CD4-positive, alpha-beta T cell (primary cell): ENCODE data around the gene PRRC2B. TPM values are rescaled to one million over a fixed set of nuclear protein-coding genes. Genes with fewer than 3 reads are reported as not detected.

ENCODE experiments used
- ATAC-seq: fragments of 200-7000 bp; cut with Tn5 transposase; one replicate; pipeline ENCODE4 v1.10.0; 2022; ENCODE audit warnings: mild to moderate bottlenecking; ENCODE audit not compliant: poor library complexity
- CTCF ChIA-PET: fragments of 350-600 bp; sonication (Branson Sonifier 250); formaldehyde crosslinking; loops from one replicate; lab custom pipeline; 2021; ENCODE audit warnings: antibody characterized with exemption, inconsistent platforms; lab: Charles Lee
- POLR2A ChIA-PET: fragments of 350-600 bp; sonication (Branson Sonifier 250); formaldehyde crosslinking; loops from one replicate; lab custom pipeline; 2021; ENCODE audit warnings: antibody characterized with exemption, inconsistent platforms; lab: Charles Lee
- DNase-seq, 14 experiments: peaks; one replicate each; pipeline ENCODE4 v3.0.0-alpha.2; 2013 to 2020; ENCODE audit warnings: mixed read lengths in 2 of 14
- H3K27ac ChIP-seq, 2 donors: one replicate each; pipeline versions ENCODE4 v1.5.1 to v1.7.0; 2013; ENCODE audit warnings: low read length in 2 of 2, low read depth in 1 of 2, mild to moderate bottlenecking in 1 of 2
- H3K27me3 ChIP-seq, 2 experiments: 1 replicate in 1 of 2; 2 replicates in 1 of 2; pipeline versions ENCODE4 v1.6.1 to v1.7.0; 2013; ENCODE audit warnings: low read length in 2 of 2, control low read depth in 1 of 2, mild to moderate bottlenecking in 1 of 2, moderate library complexity in 1 of 2; ENCODE audit not compliant: insufficient read depth in 2 of 2, control insufficient read depth in 1 of 2
- H3K36me3 ChIP-seq: one replicate; pipeline ENCODE4 v1.6.1; 2013; ENCODE audit warnings: low read length, control low read depth; ENCODE audit not compliant: insufficient read depth
- H3K4me1 ChIP-seq: one replicate; pipeline ENCODE4 v1.6.1; 2013; ENCODE audit warnings: low read length, control low read depth; ENCODE audit not compliant: insufficient read depth
- H3K4me3 ChIP-seq: one replicate; pipeline ENCODE4 v1.5.1; 2013; ENCODE audit warnings: mild to moderate bottlenecking, low read length, moderate library complexity
- H3K9me3 ChIP-seq, 2 experiments: 1 replicate in 1 of 2; 2 replicates in 1 of 2; pipeline versions ENCODE4 v1.6.1 to v1.7.0; 2013; ENCODE audit warnings: low read length in 2 of 2, mild to moderate bottlenecking in 2 of 2, control low read depth in 1 of 2, moderate library complexity in 1 of 2; ENCODE audit not compliant: control insufficient read depth in 1 of 2, insufficient read depth in 1 of 2
- H3K27ac Mint-ChIP-seq: one replicate; pipeline ENCODE4 v1.8.0; 2020; ENCODE audit warnings: mixed read lengths
- H3K27me3 Mint-ChIP-seq: one replicate; pipeline ENCODE4 v1.8.0; 2021; ENCODE audit warnings: mixed read lengths
- H3K36me3 Mint-ChIP-seq: one replicate; pipeline ENCODE4 v1.8.0; 2021; ENCODE audit warnings: low read depth, mixed read lengths
- H3K4me1 Mint-ChIP-seq: one replicate; pipeline ENCODE4 v1.8.0; 2021; ENCODE audit warnings: low read depth, mixed read lengths
- H3K4me3 Mint-ChIP-seq: one replicate; pipeline ENCODE4 v1.8.0; 2020; ENCODE audit warnings: mild to moderate bottlenecking, mixed read lengths
- H3K9me3 Mint-ChIP-seq: one replicate; pipeline ENCODE4 v1.8.0; 2020; ENCODE audit warnings: mixed read lengths
- CTCF ChIP-seq: fragments of 200-600 bp; IDR thresholded peaks from one replicate; pipeline ENCODE4 v1.8.0; 2022; ENCODE audit warnings: antibody characterized with exemption, mild to moderate bottlenecking
- intact Hi-C, 2 experiments: fragments of 100-400 bp; cut with DNase I in 1 of 2; cut with micrococcal nuclease in 1 of 2; formaldehyde crosslinking; loops; one replicate each; pipeline versions ENCODE4 v1.15.1 to v1.9.0; 2023 to 2025; cut with DNase I, micrococcal nuclease
- total RNA-seq, 174 experiments: library from RNA in 2 of 174; stranded (reverse) in 2 of 174; gene quantifications; one replicate each; pipeline ENCODE4 v1.2.3 and lab custom pipeline; 2021 to 2026

PRRC2B gene
- total RNA-seq, 2 experiments from 2014 or later, result 256 to 268 TPM

GRCh38 chr9:131386281-131386680 is 7.6 kb upstream of the PRRC2B start:
- Histone ChIP-seq H3K36me3 (no peaks in the 10 kb centered on the region), H3K9me3 (no peaks in the 10 kb centered on the region), H3K4me1 (no peaks in the 10 kb centered on the region), H3K4me3 (no peak overlapping the region), H3K27ac (no peak overlapping the region), H3K27me3 (no peaks in the 10 kb centered on the region)
- H3K27me3 Mint-ChIP-seq, result no peaks in the 10 kb centered on the region
- H3K4me3 Mint-ChIP-seq, result no peak overlapping the region
- intact Hi-C loops, result no loop called here
- CTCF ChIA-PET, result no interaction called here
- H3K27ac Mint-ChIP-seq, result no peak overlapping the region
- POLR2A ChIA-PET, result interaction anchor here (1.4 to 2.2 kb wide), 2 partner anchors 13 to 20 kb away, joined by 3 to 9 read pairs; no protein-coding TSS in a partner anchor
- no peaks in the 10 kb centered on the region for H3K9me3 Mint-ChIP-seq
- TF ChIP-seq CTCF, result peak; percentile 11
- DNase-seq, result peak in 3 of 14 experiments; percentile 34 to 40 (median 38)
- no peak for ATAC-seq
- no peaks in the 10 kb centered on the region for H3K36me3 Mint-ChIP-seq
- peaks cover 3% of the 10 kb centered on the region for H3K4me1 Mint-ChIP-seq

- no peaks in the 10 kb centered on the region for H3K36me3 ChIP-seq
- Mint-ChIP-seq H3K36me3 (no peaks in the 10 kb centered on the region), H3K9me3 (no peaks in the 10 kb centered on the region), H3K4me3 (no peak overlapping the region), H3K4me1 (peaks cover 5% of the 10 kb centered on the region), H3K27me3 (no peaks in the 10 kb centered on the region), H3K27ac (no peak overlapping the region)
- H3K27ac ChIP-seq, result no peak overlapping the region
- ChIA-PET POLR2A (interaction anchor here (1.4 kb wide), 1 partner anchor 19 kb away, joined by 3 read pairs; no protein-coding TSS in a partner anchor), CTCF (no interaction called here)
- no peak for TF ChIP-seq CTCF
- no peaks in the 10 kb centered on the region for H3K4me1 ChIP-seq
- intact Hi-C loops, result no loop called here
- no peaks in the 10 kb centered on the region for H3K9me3 ChIP-seq
- no peaks in the 10 kb centered on the region for H3K27me3 ChIP-seq
- DNase-seq, result no peak
- no peak for ATAC-seq
- H3K4me3 ChIP-seq, result no peak overlapping the region
Measured at GRCh38 chr9:131387394-131387793, 6.5 kb upstream of the PRRC2B start.

- Histone ChIP-seq H3K9me3 (no peaks in the 10 kb centered on the region), H3K4me3 (no peak overlapping the region), H3K27ac (no peak overlapping the region), H3K36me3 (no peaks in the 10 kb centered on the region), H3K27me3 (no peaks in the 10 kb centered on the region), H3K4me1 (peaks cover 22% of the 10 kb centered on the region)
- ATAC-seq (no peak), DNase-seq (no peak)
- Mint-ChIP-seq H3K4me3 (peak overlapping the region; percentile 8), H3K36me3 (peaks cover 15% of the 10 kb centered on the region), H3K27ac (peak overlapping the region; percentile 32), H3K4me1 (peaks cover 27% of the 10 kb centered on the region), H3K27me3 (no peaks in the 10 kb centered on the region), H3K9me3 (no peaks in the 10 kb centered on the region)
- intact Hi-C loops, result loop anchor here in 1 of 2 experiments (5.0 kb wide), 2 partner anchors 39 to 41 kb away; no protein-coding TSS in a partner anchor
- CTCF ChIA-PET, result interaction anchor here (2.7 kb wide), 1 partner anchor 17 kb away, joined by 6 read pairs; no protein-coding TSS in a partner anchor
- POLR2A ChIA-PET, result no interaction called here
- no peak for TF ChIP-seq CTCF
Measured at GRCh38 chr9:131391020-131391419, 2.9 kb upstream of the PRRC2B start.
